Measurements from ENCODE around the gene SDHC. TPM values are rescaled to one million over a fixed set of nuclear protein-coding genes. Genes with fewer than 3 reads are reported as not detected.
"Not testable (repeated sequence)": the region's sequence is repeated elsewhere in the genome, so short reads cannot be mapped to it uniquely, and the experiment has no call there.

Gene SDHC
- total and polyA plus RNA-seq, 4 experiments from 2014 or later, result 106 to 296 (median 146) TPM

DNA sequence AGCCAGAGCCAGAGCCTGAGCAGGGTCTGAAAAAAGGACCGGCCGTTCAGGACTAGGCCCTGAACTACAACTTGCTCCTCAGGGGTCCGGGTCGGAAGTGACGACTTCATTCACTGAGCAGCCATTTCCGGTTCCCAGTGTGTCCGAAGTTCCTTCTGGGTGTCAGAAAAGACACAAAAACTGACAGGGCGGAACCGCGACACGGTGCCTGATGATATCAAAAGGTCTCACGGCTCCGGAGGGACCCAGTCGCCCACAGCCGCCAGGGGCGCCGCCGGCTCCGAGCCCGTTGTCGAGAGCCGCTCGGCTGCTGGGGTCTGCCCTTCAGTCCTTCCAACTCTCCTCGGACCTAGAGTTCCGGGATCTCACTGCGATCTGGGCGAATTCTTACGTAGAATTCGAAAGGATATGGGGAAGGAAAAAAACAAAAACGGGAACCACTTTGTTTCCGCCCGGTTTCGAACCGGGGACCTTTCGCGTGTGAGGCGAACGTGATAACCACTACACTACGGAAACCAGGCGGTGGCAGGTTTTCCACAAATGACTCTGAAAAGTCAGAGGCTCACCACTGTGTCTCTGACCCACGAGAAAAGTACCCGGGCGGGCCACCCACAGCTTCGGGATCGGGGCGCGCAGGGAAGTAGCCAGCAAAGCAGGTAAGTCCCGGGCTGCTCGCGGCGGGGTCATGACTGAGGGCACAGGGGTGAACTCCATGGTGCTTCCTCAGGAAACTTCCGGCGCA is 85.2 kb downstream of the SDHC start:
- peak overlapping the region; percentile 97 for H3K27ac ChIP-seq (ENCODE audit: low read depth, low read length)
- intact Hi-C loops (cut with micrococcal nuclease), result loop anchor here (1.0 to 10.0 kb wide), 4 partner anchors 9 to 365 kb away; partner anchors contain the start of genes ATF6 and HSPA6
- Mint-ChIP-seq H3K4me1 (peaks cover 16 to 42% (median 27%) of the 10 kb centered on the region in 4 donors), H3K9me3 (peaks cover 0 to 17% (median 3%) of the 10 kb centered on the region in 8 donors), H3K27me3 (peaks cover 1 to 8% of the 10 kb centered on the region in 2 donors), H3K27ac (peak overlapping the region; percentile 98 to 100 (median 100)), H3K36me3 (peaks cover 3 to 16% of the 10 kb centered on the region in 2 donors), H3K4me3 (peak overlapping the region; percentile 94 to 100 (median 97))
- H3K4me3 ChIP-seq (ENCODE audit: low read length in 2 of 2), result peak overlapping the region; percentile 49 to 65
- ChIA-PET CTCF (ENCODE audit: partially characterized antibody) (interaction anchor here (0.6 to 1.7 kb wide), 3 partner anchors 9 to 174 kb away, joined by 3 to 14 read pairs (median 3); partner anchors contain the start of gene TOMM40L), POLR2A (ENCODE audit: partially characterized antibody) (interaction anchor here (0.8 to 2.3 kb wide), 8 partner anchors 10 to 327 kb away, joined by 3 to 27 read pairs (median 6); partner anchors contain the start of gene TOMM40L)
- peak; percentile 92 to 95 (median 93) for DNase-seq
- peaks cover 23% of the 10 kb centered on the region for H3K4me1 ChIP-seq (ENCODE audit: insufficient read depth, low read length)
- H3K36me3 ChIP-seq (ENCODE audit: insufficient read depth, low read length), result no peaks in the 10 kb centered on the region
- no peaks in the 10 kb centered on the region for H3K27me3 ChIP-seq (ENCODE audit: insufficient read depth, low read length)
- H3K9me3 ChIP-seq (ENCODE audit: control insufficient read depth in 1 of 2, low read length in 2 of 2), result no peaks in the 10 kb centered on the region

DNA sequence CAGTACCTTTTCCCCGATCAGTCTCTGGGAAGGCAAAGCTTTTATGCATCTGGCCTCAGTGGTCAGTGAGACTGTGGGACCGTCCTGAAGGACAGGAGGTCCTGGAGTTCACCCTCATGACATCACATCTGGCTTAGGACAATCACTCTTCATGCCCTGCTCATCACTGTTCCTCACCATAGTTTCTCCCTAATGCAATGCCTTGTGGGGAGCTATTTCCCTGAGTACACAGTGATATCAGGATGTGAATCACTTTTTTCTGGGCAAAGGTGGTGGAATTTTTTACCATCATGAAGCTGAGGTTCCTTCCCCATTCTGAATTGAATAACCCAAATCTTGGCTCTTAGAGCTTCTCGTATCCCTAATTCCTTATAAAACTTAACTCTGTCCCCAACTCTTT is 88.3 kb downstream of the SDHC start:
- Histone ChIP-seq H3K4me1 (ENCODE audit: insufficient read depth, low read length) (peaks cover 23% of the 10 kb centered on the region), H3K9me3 (ENCODE audit: control insufficient read depth in 1 of 2, low read length in 2 of 2) (no peaks in the 10 kb centered on the region), H3K36me3 (ENCODE audit: insufficient read depth, low read length) (no peaks in the 10 kb centered on the region), H3K27ac (ENCODE audit: low read depth, low read length) (no peak overlapping the region), H3K27me3 (ENCODE audit: insufficient read depth, low read length) (no peaks in the 10 kb centered on the region), H3K4me3 (ENCODE audit: low read length in 2 of 2) (no peak overlapping the region)
- no peak for DNase-seq
- intact Hi-C loops (cut with micrococcal nuclease), result no loop called here
- ChIA-PET CTCF (ENCODE audit: partially characterized antibody) (no interaction called here), POLR2A (ENCODE audit: partially characterized antibody) (no interaction called here)
- Mint-ChIP-seq H3K27ac (peak overlapping the region in 1 of 7 donors; percentile 100), H3K4me1 (peaks cover 17 to 42% (median 28%) of the 10 kb centered on the region in 4 donors), H3K27me3 (peaks cover 1 to 8% of the 10 kb centered on the region in 2 donors), H3K36me3 (peaks cover 7 to 17% of the 10 kb centered on the region in 2 donors), H3K4me3 (no peak overlapping the region), H3K9me3 (peaks cover 0 to 17% (median 3%) of the 10 kb centered on the region in 8 donors)

DNA sequence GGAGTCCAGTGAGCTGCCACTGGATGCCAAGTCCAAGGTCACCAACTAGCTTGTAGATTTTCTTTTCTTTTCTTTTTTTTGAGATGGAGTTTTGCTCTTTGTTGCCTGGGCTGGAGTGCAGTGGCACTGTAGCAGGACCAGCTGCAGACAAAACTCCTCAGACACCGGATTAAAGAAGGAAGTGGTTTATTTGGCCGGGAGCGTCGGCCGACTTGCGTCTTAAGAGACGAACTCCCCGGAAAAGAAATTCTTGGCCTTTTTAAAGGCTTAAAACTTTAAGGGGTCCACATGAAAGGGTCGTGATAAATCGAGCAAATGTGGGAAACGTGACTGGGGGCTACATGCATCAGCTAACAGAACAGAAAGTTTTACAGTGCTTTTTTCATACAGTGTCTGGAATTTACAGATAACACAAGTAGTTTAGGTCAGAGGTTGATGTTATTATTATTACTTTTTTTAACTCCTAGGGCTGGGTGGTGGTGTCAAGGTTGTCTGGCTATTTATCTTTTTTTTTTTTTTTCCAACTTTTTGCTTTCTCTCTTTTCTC is 89.9 kb downstream of the SDHC start:
- DNase-seq, result no peak
- Histone ChIP-seq H3K4me1 (ENCODE audit: insufficient read depth, low read length) (peaks cover 21% of the 10 kb centered on the region), H3K4me3 (ENCODE audit: low read length in 2 of 2) (no peak overlapping the region), H3K27ac (ENCODE audit: low read depth, low read length) (no peak overlapping the region), H3K36me3 (ENCODE audit: insufficient read depth, low read length) (no peaks in the 10 kb centered on the region), H3K9me3 (ENCODE audit: control insufficient read depth in 1 of 2, low read length in 2 of 2) (no peaks in the 10 kb centered on the region), H3K27me3 (ENCODE audit: insufficient read depth, low read length) (no peaks in the 10 kb centered on the region)
- H3K27ac Mint-ChIP-seq, result no peak overlapping the region
- peaks cover 14 to 38% (median 26%) of the 10 kb centered on the region in 4 donors for H3K4me1 Mint-ChIP-seq
- CTCF ChIA-PET (ENCODE audit: partially characterized antibody), result no interaction called here
- intact Hi-C loops (cut with micrococcal nuclease), result no loop called here
- H3K9me3 Mint-ChIP-seq, result peaks cover 0 to 17% (median 3%) of the 10 kb centered on the region in 8 donors
- H3K36me3 Mint-ChIP-seq, result peaks cover 13% of the 10 kb centered on the region in 2 donors
- POLR2A ChIA-PET (ENCODE audit: partially characterized antibody), result interaction anchor here (1.5 kb wide), 1 partner anchor 14 kb away, joined by 4 read pairs; no protein-coding TSS in a partner anchor
- no peak overlapping the region for H3K4me3 Mint-ChIP-seq
- peaks cover 1 to 5% of the 10 kb centered on the region in 2 donors for H3K27me3 Mint-ChIP-seq

GRCh38 chr1:161406551-161406950 is 92.4 kb downstream of the SDHC start:
- H3K27ac Mint-ChIP-seq; DNase-seq; intact Hi-C loops (cut with micrococcal nuclease); H3K4me3 ChIP-seq (ENCODE audit: low read length in 2 of 2); H3K27me3 Mint-ChIP-seq; H3K4me3 Mint-ChIP-seq; POLR2A ChIA-PET (ENCODE audit: partially characterized antibody); H3K27me3 ChIP-seq (ENCODE audit: insufficient read depth, low read length); H3K9me3 ChIP-seq (ENCODE audit: control insufficient read depth in 1 of 2, low read length in 2 of 2); H3K36me3 ChIP-seq (ENCODE audit: insufficient read depth, low read length); H3K27ac ChIP-seq (ENCODE audit: low read depth, low read length); CTCF ChIA-PET (ENCODE audit: partially characterized antibody): not testable (repeated sequence)
- peaks cover 1 to 17% of the 10 kb centered on the region in 2 donors for H3K36me3 Mint-ChIP-seq
- H3K4me1 ChIP-seq (ENCODE audit: insufficient read depth, low read length), result peaks cover 24% of the 10 kb centered on the region
- peaks cover 17 to 35% (median 28%) of the 10 kb centered on the region in 4 donors for H3K4me1 Mint-ChIP-seq
- peaks cover 0 to 13% (median 3%) of the 10 kb centered on the region in 8 donors for H3K9me3 Mint-ChIP-seq

GRCh38 chr1:161407451-161407985 is 93.3 kb downstream of the SDHC start:
- Mint-ChIP-seq H3K9me3 (peaks cover 0 to 13% (median 3%) of the 10 kb centered on the region in 8 donors), H3K27me3 (no peaks in the 10 kb centered on the region), H3K36me3 (peaks cover 1 to 17% of the 10 kb centered on the region in 2 donors), H3K27ac (peak overlapping the region in 1 of 7 donors; percentile 65), H3K4me1 (peaks cover 17 to 35% (median 28%) of the 10 kb centered on the region in 4 donors), H3K4me3 (no peak overlapping the region)
- Histone ChIP-seq H3K36me3 (ENCODE audit: insufficient read depth, low read length) (no peaks in the 10 kb centered on the region), H3K4me1 (ENCODE audit: insufficient read depth, low read length) (peaks cover 24% of the 10 kb centered on the region), H3K4me3 (ENCODE audit: low read length in 2 of 2) (no peak overlapping the region), H3K27me3 (ENCODE audit: insufficient read depth, low read length) (no peaks in the 10 kb centered on the region), H3K9me3 (ENCODE audit: control insufficient read depth in 1 of 2, low read length in 2 of 2) (no peaks in the 10 kb centered on the region), H3K27ac (ENCODE audit: low read depth, low read length) (no peak overlapping the region)
- ChIA-PET CTCF (ENCODE audit: partially characterized antibody) (interaction anchor here (0.8 kb wide), 1 partner anchor 9 kb away, joined by 3 read pairs; no protein-coding TSS in a partner anchor), POLR2A (ENCODE audit: partially characterized antibody) (interaction anchor here (4.2 kb wide), 1 partner anchor 7 kb away, joined by 19 read pairs; no protein-coding TSS in a partner anchor)
- intact Hi-C loops (cut with micrococcal nuclease), result no loop called here
- no peak for DNase-seq

DNA sequence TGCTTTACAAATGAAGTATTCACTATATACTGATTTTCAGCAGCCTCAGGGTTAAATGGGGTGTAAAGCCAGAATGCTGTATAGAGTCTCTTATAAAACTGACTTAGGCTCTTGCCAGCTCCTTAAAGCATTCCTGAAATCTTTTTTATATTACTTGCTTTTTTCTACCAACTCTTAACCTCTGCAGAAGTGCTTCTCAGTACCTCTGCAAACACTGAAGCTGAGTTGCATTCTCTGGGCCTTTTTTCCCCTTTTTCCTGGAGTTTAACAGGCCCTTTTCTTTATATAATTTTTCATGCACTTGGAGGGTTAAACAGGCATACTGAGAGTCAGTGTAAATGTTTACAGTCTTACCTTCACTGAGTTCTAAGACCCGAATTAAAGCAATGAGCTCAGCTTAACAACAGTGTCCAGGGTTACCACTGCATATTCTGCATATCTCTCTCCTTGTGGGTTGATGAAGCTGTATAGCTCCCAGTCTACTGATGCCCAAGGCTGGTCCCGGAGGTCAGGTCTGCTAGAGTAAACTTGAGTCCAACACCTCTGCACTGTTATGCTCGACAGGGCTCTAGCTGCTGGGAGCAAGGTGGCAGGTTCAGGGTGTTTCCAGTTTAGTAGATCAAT is 94.4 kb downstream of the SDHC start:
- no peak overlapping the region for H3K4me3 Mint-ChIP-seq

More for the DNA sequence above, 94.4 kb downstream of the SDHC start:
- Mint-ChIP-seq H3K27ac (peak overlapping the region in 1 of 7 donors; percentile 48), H3K27me3 (no peaks in the 10 kb centered on the region), H3K36me3 (peaks cover 1 to 17% of the 10 kb centered on the region in 2 donors), H3K4me1 (peaks cover 17 to 34% (median 24%) of the 10 kb centered on the region in 4 donors), H3K9me3 (peaks cover 0 to 12% (median 3%) of the 10 kb centered on the region in 8 donors)
- no peak for DNase-seq
- Histone ChIP-seq H3K4me3 (ENCODE audit: low read length in 2 of 2) (no peak overlapping the region), H3K4me1 (ENCODE audit: insufficient read depth, low read length) (peaks cover 24% of the 10 kb centered on the region), H3K27me3 (ENCODE audit: insufficient read depth, low read length) (no peaks in the 10 kb centered on the region), H3K9me3 (ENCODE audit: control insufficient read depth in 1 of 2, low read length in 2 of 2) (no peaks in the 10 kb centered on the region), H3K36me3 (ENCODE audit: insufficient read depth, low read length) (no peaks in the 10 kb centered on the region), H3K27ac (ENCODE audit: low read depth, low read length) (no peak overlapping the region)
- intact Hi-C loops (cut with micrococcal nuclease), result no loop called here
- CTCF ChIA-PET (ENCODE audit: partially characterized antibody), result interaction anchor here (0.8 to 0.9 kb wide), 2 partner anchors 8 kb away, joined by 3 read pairs; no protein-coding TSS in a partner anchor
- POLR2A ChIA-PET (ENCODE audit: partially characterized antibody), result interaction anchor here (4.2 kb wide), 1 partner anchor 8 kb away, joined by 19 read pairs; no protein-coding TSS in a partner anchor

Measured in CD4-positive, alpha-beta memory T cell (primary cell).